B cell (primary cell): ENCODE results near the gene PPL.

Experiments
- EZH2 ChIP-seq: IDR thresholded peaks from 2 replicates; pipeline ENCODE4 v1.6.1; 2012; ENCODE audit warnings: borderline replicate concordance, low read depth, mild to moderate bottlenecking, moderate library complexity, low read length; ENCODE audit not compliant: insufficient read depth, poor library complexity, severe bottlenecking
- TF ChIP-seq, protein P1 (sequence below): fragments of 200-600 bp; IDR thresholded peaks from one replicate; pipeline ENCODE4 v1.8.0; 2022; ENCODE audit warnings: antibody characterized with exemption, mild to moderate bottlenecking

DNA sequence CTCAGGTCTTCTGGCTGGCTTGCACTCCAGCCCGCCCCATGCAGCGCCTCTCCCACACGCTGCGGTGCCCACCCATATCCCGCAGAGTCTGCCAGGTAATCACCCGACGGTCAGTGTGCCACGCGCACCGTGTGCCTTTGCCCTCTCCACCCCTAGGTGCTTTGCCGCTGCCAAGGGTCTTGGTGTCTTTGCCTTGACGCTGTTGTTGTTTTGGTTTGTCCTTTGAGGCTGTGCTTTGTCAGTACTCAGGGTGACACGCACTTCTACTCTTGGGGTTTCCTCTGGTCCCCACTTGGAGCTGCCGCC lies 59.6 kb downstream of the PPL start:
- TF ChIP-seq, protein P1, sequence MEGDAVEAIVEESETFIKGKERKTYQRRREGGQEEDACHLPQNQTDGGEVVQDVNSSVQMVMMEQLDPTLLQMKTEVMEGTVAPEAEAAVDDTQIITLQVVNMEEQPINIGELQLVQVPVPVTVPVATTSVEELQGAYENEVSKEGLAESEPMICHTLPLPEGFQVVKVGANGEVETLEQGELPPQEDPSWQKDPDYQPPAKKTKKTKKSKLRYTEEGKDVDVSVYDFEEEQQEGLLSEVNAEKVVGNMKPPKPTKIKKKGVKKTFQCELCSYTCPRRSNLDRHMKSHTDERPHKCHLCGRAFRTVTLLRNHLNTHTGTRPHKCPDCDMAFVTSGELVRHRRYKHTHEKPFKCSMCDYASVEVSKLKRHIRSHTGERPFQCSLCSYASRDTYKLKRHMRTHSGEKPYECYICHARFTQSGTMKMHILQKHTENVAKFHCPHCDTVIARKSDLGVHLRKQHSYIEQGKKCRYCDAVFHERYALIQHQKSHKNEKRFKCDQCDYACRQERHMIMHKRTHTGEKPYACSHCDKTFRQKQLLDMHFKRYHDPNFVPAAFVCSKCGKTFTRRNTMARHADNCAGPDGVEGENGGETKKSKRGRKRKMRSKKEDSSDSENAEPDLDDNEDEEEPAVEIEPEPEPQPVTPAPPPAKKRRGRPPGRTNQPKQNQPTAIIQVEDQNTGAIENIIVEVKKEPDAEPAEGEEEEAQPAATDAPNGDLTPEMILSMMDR, result no peak
- no peak for TF ChIP-seq EZH2
